Fibroblast of gingiva (primary cell): ENCODE data around the gene CST4.
"Not testable (repeated sequence)": the region's sequence is repeated elsewhere in the genome, so short reads cannot be mapped to it uniquely, and the experiment has no call there.

ENCODE experiments used
- DNase-seq: peaks from one replicate; pipeline ENCODE4 v3.0.0-alpha.2; 2011; ENCODE audit warnings: low read depth

CST4 gene, protein sequence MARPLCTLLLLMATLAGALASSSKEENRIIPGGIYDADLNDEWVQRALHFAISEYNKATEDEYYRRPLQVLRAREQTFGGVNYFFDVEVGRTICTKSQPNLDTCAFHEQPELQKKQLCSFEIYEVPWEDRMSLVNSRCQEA

DNA sequence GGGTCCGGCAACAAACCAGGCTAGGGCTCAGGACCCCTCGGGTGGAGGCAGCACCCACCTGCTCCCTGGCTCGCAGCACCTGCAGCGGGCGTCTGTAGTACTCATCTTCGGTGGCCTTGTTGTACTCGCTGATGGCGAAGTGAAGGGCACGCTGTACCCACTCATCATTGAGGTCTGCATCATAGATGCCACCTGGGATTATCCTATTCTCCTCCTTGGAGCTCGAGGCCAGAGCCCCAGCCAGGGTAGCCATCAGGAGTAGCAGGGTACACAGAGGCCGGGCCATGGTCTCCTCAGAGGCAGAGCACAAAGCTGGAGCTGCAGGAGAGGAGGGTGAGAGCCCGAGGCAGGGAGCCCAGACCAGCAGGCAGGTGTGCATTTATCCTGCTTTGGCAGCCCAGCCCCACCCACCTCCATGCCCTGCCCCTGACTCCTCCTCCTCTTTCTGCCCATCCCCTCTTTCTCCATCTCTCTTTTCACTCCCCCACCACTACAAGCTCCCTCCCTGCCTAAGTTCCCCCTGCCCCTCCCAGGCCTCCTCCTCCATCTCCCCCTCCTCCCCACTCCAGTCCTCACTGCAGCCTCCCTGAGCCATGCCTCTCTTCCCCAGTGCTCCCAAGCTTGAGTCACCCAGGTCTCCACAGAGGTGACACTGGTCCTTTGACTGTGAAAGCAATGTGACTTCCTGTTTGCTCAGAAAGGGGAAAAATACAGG, at the start of gene CST4:
Gene CST4, minus strand, starts transcription at position 355 of the 715 bp plus-strand sequence. Its CDS starts 69 bp downstream, at position 286.
- DNase-seq, result not testable (repeated sequence)

DNA sequence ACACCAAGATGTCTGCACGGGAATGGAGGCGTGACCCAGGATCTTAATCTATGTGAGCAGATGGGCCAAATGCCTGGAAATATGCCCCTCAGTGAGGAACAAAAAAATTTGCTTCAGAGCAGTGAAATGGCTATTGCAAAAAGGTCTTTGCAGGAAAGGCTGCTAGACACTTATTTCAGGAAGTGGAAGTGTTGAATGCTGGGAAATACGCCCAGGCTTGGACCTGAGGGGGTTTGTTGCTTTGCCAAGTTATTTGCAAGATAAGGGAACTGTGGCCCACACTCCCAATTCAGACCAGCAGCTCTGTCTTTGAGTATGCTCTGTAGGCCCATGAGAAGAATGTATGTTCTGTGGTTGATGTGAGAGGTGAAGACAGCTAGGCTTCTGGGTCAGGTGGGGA, 46.6 kb upstream of the CST4 start:
- not testable (repeated sequence) for DNase-seq

DNA sequence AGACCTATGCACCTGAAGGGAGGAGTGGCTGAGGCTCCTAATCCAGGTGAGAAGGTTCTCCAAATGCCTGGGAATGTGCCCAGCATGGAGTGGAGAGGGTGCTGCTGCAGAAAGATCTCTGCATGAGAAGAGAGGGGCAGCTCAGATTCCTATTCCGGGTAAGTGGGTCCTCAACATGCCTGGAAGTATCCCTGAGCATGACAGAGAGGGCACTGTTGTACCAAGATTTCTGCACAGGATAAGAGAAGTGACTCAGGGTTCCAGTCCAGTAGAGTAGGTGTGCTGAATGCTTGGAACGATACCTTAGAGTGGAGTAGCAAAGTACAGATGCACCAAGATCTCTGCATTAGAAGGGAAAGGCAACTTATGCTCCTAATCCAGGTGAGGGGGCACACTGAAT, 46.1 kb upstream of the CST4 start:
- DNase-seq, result not testable (repeated sequence)

GRCh38 chr20:23734440-23734839, 45.6 kb upstream of the CST4 start:
- DNase-seq, result peak; percentile 42

DNA sequence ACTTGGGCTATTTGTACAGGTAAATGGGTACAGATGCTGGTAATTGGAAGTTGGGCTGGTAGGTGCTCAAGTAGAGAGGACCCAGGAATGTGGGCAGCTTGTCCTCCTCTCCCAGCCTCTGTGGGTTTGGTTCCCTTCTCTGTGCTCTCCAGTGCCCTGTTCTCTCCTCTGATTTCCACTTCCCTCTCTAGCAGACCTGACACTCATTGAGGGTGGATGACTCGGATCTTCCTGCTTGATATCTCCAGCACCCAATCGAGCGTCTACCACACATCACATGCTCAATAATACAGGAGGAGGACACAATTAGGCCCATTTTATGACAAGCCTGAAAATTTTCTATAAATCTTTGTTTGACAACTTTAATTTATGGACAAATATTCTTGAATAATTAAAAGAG, 38.2 kb upstream of the CST4 start:
- DNase-seq, result no peak

DNA sequence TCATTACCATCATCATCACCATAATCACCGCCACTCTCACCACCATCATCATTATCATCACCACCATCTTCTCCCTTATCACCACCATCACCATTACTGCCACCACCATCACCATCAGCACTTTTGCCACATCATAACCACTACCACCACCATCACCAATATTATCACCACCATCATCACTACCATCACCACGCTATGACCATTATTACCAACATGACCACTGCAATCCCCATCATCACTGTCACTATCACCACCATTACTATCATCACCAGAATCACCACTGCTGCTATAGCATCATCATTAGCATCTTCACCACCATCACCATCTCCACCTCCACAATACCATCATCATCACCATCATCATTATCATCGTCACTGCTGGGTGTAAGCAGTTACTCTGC, 36.3 kb upstream of the CST4 start:
- DNase-seq, result no peak

DNA sequence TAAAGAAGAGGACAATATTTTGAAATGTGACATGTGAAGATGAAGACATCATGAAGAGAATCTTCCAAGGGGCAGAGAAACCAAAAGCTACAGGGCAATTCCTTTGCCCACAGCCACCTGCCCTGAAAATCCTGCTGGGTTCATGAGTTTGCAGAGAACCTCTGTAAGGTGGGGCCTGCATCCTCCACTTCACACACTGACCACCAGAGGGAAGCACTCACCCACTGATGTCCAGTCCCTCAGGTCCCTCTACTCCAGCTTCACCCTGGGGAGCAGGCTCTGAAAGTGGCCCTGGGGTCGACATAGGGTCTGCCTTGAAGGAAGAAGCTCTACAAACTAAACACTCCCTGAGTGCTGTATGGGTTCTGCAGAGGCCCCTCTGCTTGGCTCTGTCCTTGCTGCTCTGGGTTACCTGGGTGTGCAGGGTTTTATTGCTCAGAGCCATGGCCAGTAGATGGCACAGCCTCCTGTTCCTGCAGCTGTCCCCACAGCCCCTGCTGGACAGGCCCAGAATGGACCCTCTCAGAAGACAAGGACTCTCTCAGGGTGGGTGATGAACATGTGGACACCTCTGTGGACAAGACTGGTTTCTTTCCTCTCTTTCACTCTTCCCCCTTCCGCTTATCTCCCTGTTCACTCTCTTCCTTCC, 34.9 kb upstream of the CST4 start:
- DNase-seq, result peak; percentile 8

GRCh38 chr20:23722851-23723250, 34.0 kb upstream of the CST4 start:
- DNase-seq, result not testable (repeated sequence)

DNA sequence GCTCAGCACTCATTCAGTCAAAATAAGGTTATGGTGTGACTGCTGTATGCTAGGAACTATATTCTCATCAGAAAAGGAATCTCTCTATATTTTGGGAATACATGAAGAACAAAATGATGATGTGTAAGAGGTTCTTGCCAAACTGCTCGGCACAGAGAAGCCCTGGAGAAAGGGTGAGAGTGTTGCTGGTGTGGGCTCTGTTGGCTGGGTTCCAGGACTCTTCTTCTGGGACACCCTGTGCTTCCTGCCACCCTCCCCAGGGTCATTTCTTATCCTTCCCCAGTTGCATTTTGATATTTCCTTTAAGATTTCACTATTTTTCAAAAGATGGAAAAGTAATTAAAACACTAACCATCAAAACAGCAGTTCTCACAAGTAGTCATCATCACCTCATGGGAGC, 33.1 kb upstream of the CST4 start:
- DNase-seq, result no peak

DNA sequence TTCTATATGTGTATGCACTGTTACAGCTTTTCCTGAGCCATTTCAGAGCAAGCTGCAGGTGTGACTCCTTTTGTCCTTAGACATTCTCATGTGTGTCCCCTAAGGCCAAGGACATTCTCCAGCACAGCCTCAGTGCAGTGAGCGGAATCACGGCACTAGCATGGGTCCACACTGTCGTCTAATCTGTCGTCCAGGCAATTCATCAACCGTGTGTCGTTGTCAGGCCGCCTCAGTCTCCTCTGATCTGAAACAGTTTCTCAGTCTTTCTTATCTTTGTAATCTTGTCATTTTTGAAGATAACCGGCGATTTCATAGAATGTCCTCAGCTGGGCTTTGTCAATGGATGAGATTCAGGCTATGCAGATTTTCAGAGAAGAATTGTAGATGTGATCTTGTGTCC, 30.5 kb upstream of the CST4 start:
- not testable (repeated sequence) for DNase-seq

- DNase-seq, result not testable (repeated sequence)
Observed at GRCh38 chr20:23711778-23712177, 22.9 kb upstream of the CST4 start.

- no peak for DNase-seq
Observed at GRCh38 chr20:23710771-23711170, 21.9 kb upstream of the CST4 start.

DNA sequence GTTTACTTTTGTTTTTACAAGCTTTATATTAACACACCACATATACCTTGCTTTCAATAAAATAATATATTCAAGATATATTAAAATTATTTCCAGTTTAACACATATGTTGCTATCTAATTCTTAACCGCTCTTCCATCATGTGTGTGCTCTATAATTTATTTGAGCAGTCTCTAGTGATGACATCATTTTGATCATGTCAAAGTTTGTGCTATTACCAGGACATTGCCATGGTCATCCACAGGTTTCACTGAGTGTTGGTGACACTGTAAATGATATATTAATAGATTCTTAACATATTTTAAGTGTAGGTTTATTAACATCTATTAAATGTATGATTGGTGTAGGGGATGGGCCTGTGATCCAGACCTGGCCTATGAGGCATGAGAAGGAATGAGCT, 17.1 kb upstream of the CST4 start:
- no peak for DNase-seq

GRCh38 chr20:23702021-23702420, 13.2 kb upstream of the CST4 start:
- no peak for DNase-seq

- no peak for DNase-seq
Observed at GRCh38 chr20:23700931-23701330, 12.1 kb upstream of the CST4 start.

DNA sequence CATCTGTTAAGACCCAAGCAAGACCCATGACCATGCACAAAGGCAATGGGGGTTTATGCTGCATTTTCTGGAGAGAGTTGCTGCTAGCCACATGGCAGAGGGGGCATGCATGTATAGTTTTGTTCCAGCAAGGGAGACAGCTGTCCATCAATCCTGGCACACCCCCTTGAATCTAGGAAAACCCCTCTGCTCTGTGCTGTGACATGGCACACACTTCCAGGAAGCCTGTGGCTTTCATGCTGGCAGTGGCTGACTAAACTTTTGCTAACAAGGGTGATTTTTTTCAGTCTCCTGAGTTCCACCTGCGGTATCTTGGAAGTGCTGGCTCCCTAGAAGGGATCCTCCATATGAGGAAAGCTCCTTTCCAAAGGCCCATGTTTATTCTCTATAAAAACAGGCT, 9.1 kb upstream of the CST4 start:
- no peak for DNase-seq

- not testable (repeated sequence) for DNase-seq
Observed at GRCh38 chr20:23695068-23695395, 6.2 kb upstream of the CST4 start.

GRCh38 chr20:23694178-23695067, 5.6 kb upstream of the CST4 start:
- not testable (repeated sequence) for DNase-seq

- peak; percentile 63 for DNase-seq
Observed at GRCh38 chr20:23692725-23693619, 4.1 kb upstream of the CST4 start.

- DNase-seq, result no peak
Observed at GRCh38 chr20:23691675-23692074, 2.8 kb upstream of the CST4 start.

- no peak for DNase-seq
Observed at GRCh38 chr20:23690581-23690980, 1.7 kb upstream of the CST4 start.

- no peak for DNase-seq
Observed at GRCh38 chr20:23689399-23689690, 507 bp upstream of the CST4 start.
